HG02970 (cell line): ENCODE measurements around the gene FGR.
"Not testable (repeated sequence)": the region's sequence is repeated elsewhere in the genome, so short reads cannot be mapped to it uniquely, and the experiment has no call there.

ENCODE experiments used
- ATAC-seq: cut with Tn5 transposase; IDR thresholded peaks from one replicate; pipeline ENCODE4 v1.9.1; 2021; ENCODE audit warnings: mild to moderate bottlenecking, moderate library complexity, moderate number of reproducible peaks; ENCODE audit not compliant: unreplicated experiment, low FRiP score

Gene FGR

GRCh38 chr1:27638047-27638734 lies 3.2 kb upstream of the FGR start:
- ATAC-seq, result no peak

- ATAC-seq, result no peak
Measured at GRCh38 chr1:27635396-27636142, 584 bp upstream of the FGR start.

GRCh38 chr1:27634177-27634984 lies 604 bp downstream of the FGR start:
- no peak for ATAC-seq

- ATAC-seq, result no peak
Measured at GRCh38 chr1:27633640-27634176, 1.3 kb downstream of the FGR start.

GRCh38 chr1:27633298-27633610 lies 1.7 kb downstream of the FGR start:
- no peak for ATAC-seq

- ATAC-seq, result peak; percentile 30
Measured at GRCh38 chr1:27632387-27633297, 2.3 kb downstream of the FGR start.

GRCh38 chr1:27630859-27631491 lies 4.0 kb downstream of the FGR start:
- no peak for ATAC-seq

- ATAC-seq, result no peak
Measured at GRCh38 chr1:27628712-27629111, 6.3 kb downstream of the FGR start.

- not testable (repeated sequence) for ATAC-seq
Measured at GRCh38 chr1:27627733-27628132, 7.3 kb downstream of the FGR start.

- ATAC-seq, result no peak
Measured at GRCh38 chr1:27627061-27627460, 7.9 kb downstream of the FGR start.

- ATAC-seq, result no peak
Measured at GRCh38 chr1:27626031-27626935, 8.7 kb downstream of the FGR start.

GRCh38 chr1:27624467-27625178 lies 10.4 kb downstream of the FGR start:
- no peak for ATAC-seq

GRCh38 chr1:27623327-27624212 lies 11.4 kb downstream of the FGR start:
- ATAC-seq, result no peak

- ATAC-seq, result no peak
Measured at GRCh38 chr1:27622828-27623227, 12.2 kb downstream of the FGR start.

- no peak for ATAC-seq
Measured at GRCh38 chr1:27621051-27621920, 13.7 kb downstream of the FGR start.

- not testable (repeated sequence) for ATAC-seq
Measured at GRCh38 chr1:27619782-27620438, 15.1 kb downstream of the FGR start.
